HepG2 (cell line): Measurements from ENCODE around the gene ABHD2. TPM values are rescaled to one million over a fixed set of nuclear protein-coding genes. Genes with fewer than 3 reads are reported as not detected.

Experiments
- ELF1 ChIP-seq: sonication (generic); formaldehyde crosslinking; IDR thresholded peaks from 2 replicates; pipeline ENCODE4 v1.4.0; 2020; ENCODE audit warnings: missing genetic modification reagents
- ELF4 ChIP-seq: sonication (generic); formaldehyde crosslinking; IDR thresholded peaks from 2 replicates; pipeline ENCODE4 v1.5.0; 2020; ENCODE audit warnings: missing genetic modification reagents, mild to moderate bottlenecking, moderate library complexity, borderline replicate concordance
- HDAC2 ChIP-seq: sonication (generic); formaldehyde crosslinking; IDR thresholded peaks from 2 replicates; pipeline ENCODE4 v1.4.0; 2020; ENCODE audit warnings: missing genetic modification reagents
- KDM2A ChIP-seq: sonication (generic); formaldehyde crosslinking; IDR thresholded peaks from 2 replicates; pipeline ENCODE4 v1.4.0; 2020; ENCODE audit warnings: low read depth, missing genetic modification reagents, borderline replicate concordance
- LCORL ChIP-seq, 2 experiments: fragments of 450-650 bp in 1 of 2; sonication (generic) in 1 of 2; formaldehyde crosslinking in 1 of 2; IDR thresholded peaks; 2 replicates each; pipeline versions ENCODE4 v1.5.0 to v1.6.1; 2017 to 2020; ENCODE audit warnings: antibody characterized with exemption in 1 of 2, missing genetic modification reagents in 1 of 2
- SMARCC2 ChIP-seq: fragments of 450-650 bp; IDR thresholded peaks from 2 replicates; pipeline ENCODE4 v1.6.1; 2017; ENCODE audit warnings: antibody characterized with exemption, mild to moderate bottlenecking
- SMYD3 ChIP-seq: sonication (generic); formaldehyde crosslinking; IDR thresholded peaks from 2 replicates; pipeline ENCODE4 v1.8.1; 2023; ENCODE audit warnings: mild to moderate bottlenecking, missing genetic modification reagents
- SNAPC2 ChIP-seq: sonication (generic); formaldehyde crosslinking; IDR thresholded peaks from 2 replicates; pipeline ENCODE4 v1.8.1; 2022; ENCODE audit warnings: mild to moderate bottlenecking, missing genetic modification reagents
- SOX5 ChIP-seq: IDR thresholded peaks from 2 replicates; pipeline ENCODE4 v1.6.1; 2016; ENCODE audit warnings: borderline replicate concordance
- XRCC5 ChIP-seq: fragments of 200-400 bp; formaldehyde crosslinking; optimal IDR thresholded peaks from 2 replicates; pipeline ENCODE3; 2017; ENCODE audit warnings: mild to moderate bottlenecking, low read length
- ZBTB7A ChIP-seq: sonication (generic); formaldehyde crosslinking; IDR thresholded peaks from 2 replicates; pipeline ENCODE4 v1.8.0; 2022; ENCODE audit warnings: mild to moderate bottlenecking, missing genetic modification reagents
- ZNF713 ChIP-seq: sonication (generic); formaldehyde crosslinking; IDR thresholded peaks from 2 replicates; pipeline ENCODE4 v1.4.0; 2020; ENCODE audit warnings: mild to moderate bottlenecking, missing genetic modification reagents
- polyA plus RNA-seq, 8 experiments: library from polyadenylated mRNA; depleted of rRNA in 3 of 8; stranded (reverse) in 7 of 8; unstranded in 1 of 8; fragments of >200 nt; fragmentation: Illumina TruSeq in 4 of 8; extraction: Trizol in 4 of 8; gene quantifications; 2 replicates each; pipeline versions ENCODE4 v1.2.1 to v1.2.3, GENCODE V29; 2011 to 2016; ENCODE audit warnings: low read depth in 4 of 8, missing spikeins in 1 of 8, mixed read lengths in 1 of 8; ENCODE audit not compliant: insufficient read depth in 1 of 8
- total RNA-seq, 5 experiments: library from RNA; depleted of rRNA; stranded (reverse); fragments of >200 nt; fragmentation: Illumina TruSeq; extraction: Trizol; gene quantifications; 2 replicates each; pipeline ENCODE4 v1.2.3, GENCODE V29; 2016; ENCODE audit warnings: low read depth in 1 of 5
- TF ChIP-seq, protein P1 (sequence below): sonication (generic); formaldehyde crosslinking; IDR thresholded peaks from 2 replicates; pipeline ENCODE4 v1.4.0; 2020; ENCODE audit warnings: missing genetic modification reagents
- TF ChIP-seq, protein P2 (sequence below): sonication (generic); formaldehyde crosslinking; IDR thresholded peaks from 2 replicates; pipeline ENCODE4 v1.8.1; 2023; ENCODE audit warnings: mild to moderate bottlenecking, missing genetic modification reagents, borderline replicate concordance
- TF ChIP-seq, protein P3 (sequence below): sonication (generic); formaldehyde crosslinking; IDR thresholded peaks from 2 replicates; pipeline ENCODE4 v1.4.0; 2020; ENCODE audit warnings: missing genetic modification reagents
- TF ChIP-seq, protein P4 (sequence below): sonication (generic); formaldehyde crosslinking; IDR thresholded peaks from 2 replicates; pipeline ENCODE4 v1.4.0; 2020; ENCODE audit warnings: missing genetic modification reagents
- TF ChIP-seq, protein P5 (sequence below): sonication (generic); formaldehyde crosslinking; IDR thresholded peaks from 2 replicates; pipeline ENCODE4 v1.4.0; 2020; ENCODE audit warnings: missing genetic modification reagents, mild to moderate bottlenecking, borderline replicate concordance
- TF ChIP-seq, protein P6 (sequence below): sonication (generic); formaldehyde crosslinking; IDR thresholded peaks from 2 replicates; pipeline ENCODE4 v1.4.0; 2020; ENCODE audit warnings: mild to moderate bottlenecking, missing genetic modification reagents
- TF ChIP-seq, protein P7 (sequence below): sonication (generic); formaldehyde crosslinking; IDR thresholded peaks from 2 replicates; pipeline ENCODE4; 2020; ENCODE audit warnings: missing genetic modification reagents, mild to moderate bottlenecking, borderline replicate concordance

ABHD2 gene
- total and polyA plus RNA-seq, 2 of the 13 experiments (the other 11 are each of a cell fraction or from before 2014, with no cell fraction given), result 14.8 to 22.4 TPM

DNA sequence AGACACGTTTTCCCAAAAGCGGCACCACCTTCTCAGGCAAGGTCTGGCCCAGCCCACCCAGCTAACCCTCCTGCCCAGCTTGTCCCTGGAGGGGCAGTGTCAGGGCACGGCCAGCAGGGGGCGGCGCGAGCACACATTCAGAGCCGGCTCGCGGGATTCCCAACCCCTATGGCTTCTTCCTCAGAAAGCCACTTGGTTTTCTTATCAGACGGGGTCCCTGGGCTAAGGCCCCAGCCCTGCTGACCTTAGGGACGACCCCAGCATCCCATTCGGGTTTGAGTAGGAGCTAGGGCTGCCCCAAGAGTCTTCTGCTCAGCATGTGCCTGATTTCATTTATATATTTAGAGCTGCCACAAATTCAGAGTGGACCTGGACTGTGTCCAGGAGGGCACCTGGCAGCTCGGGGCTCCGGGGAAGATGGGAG, 118.7 kb downstream of the ABHD2 start (continued):
- TF ChIP-seq, protein P1, sequence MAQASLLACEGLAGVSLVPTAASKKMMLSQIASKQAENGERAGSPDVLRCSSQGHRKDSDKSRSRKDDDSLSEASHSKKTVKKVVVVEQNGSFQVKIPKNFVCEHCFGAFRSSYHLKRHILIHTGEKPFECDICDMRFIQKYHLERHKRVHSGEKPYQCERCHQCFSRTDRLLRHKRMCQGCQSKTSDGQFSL (CRISPR knock-in tag), result no peak
- TF ChIP-seq SMYD3 (CRISPR knock-in tag) (no peak), ELF4 (CRISPR knock-in tag) (no peak), XRCC5 (peak; percentile 70), LCORL (IDR thresholded peaks at IDR 0.05) (no peak), LCORL (CRISPR knock-in tag; IDR thresholded peaks at IDR 0.05) (no peak), KDM2A (CRISPR knock-in tag) (peak; percentile 63; the same call in 1 of the 2 replicates), SOX5 (CRISPR knock-in tag) (no peak), ZNF713 (CRISPR knock-in tag) (no peak), SNAPC2 (CRISPR knock-in tag) (no peak), SMARCC2 (no peak), ELF1 (CRISPR knock-in tag) (0 out of 2 replicates have a peak, but pooled peaks have one; percentile 23), ZBTB7A (CRISPR knock-in tag) (no peak), HDAC2 (no peak)
- TF ChIP-seq, protein P2, sequence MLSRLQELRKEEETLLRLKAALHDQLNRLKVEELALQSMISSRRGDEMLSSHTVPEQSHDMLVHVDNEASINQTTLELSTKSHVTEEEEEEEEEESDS, result no peak
- TF ChIP-seq, protein P3, sequence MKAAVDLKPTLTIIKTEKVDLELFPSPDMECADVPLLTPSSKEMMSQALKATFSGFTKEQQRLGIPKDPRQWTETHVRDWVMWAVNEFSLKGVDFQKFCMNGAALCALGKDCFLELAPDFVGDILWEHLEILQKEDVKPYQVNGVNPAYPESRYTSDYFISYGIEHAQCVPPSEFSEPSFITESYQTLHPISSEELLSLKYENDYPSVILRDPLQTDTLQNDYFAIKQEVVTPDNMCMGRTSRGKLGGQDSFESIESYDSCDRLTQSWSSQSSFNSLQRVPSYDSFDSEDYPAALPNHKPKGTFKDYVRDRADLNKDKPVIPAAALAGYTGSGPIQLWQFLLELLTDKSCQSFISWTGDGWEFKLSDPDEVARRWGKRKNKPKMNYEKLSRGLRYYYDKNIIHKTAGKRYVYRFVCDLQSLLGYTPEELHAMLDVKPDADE (CRISPR knock-in tag), result no peak
- TF ChIP-seq, protein P4, sequence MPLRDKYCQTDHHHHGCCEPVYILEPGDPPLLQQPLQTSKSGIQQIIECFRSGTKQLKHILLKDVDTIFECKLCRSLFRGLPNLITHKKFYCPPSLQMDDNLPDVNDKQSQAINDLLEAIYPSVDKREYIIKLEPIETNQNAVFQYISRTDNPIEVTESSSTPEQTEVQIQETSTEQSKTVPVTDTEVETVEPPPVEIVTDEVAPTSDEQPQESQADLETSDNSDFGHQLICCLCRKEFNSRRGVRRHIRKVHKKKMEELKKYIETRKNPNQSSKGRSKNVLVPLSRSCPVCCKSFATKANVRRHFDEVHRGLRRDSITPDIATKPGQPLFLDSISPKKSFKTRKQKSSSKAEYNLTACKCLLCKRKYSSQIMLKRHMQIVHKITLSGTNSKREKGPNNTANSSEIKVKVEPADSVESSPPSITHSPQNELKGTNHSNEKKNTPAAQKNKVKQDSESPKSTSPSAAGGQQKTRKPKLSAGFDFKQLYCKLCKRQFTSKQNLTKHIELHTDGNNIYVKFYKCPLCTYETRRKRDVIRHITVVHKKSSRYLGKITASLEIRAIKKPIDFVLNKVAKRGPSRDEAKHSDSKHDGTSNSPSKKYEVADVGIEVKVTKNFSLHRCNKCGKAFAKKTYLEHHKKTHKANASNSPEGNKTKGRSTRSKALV, result no peak
- TF ChIP-seq, protein P5, sequence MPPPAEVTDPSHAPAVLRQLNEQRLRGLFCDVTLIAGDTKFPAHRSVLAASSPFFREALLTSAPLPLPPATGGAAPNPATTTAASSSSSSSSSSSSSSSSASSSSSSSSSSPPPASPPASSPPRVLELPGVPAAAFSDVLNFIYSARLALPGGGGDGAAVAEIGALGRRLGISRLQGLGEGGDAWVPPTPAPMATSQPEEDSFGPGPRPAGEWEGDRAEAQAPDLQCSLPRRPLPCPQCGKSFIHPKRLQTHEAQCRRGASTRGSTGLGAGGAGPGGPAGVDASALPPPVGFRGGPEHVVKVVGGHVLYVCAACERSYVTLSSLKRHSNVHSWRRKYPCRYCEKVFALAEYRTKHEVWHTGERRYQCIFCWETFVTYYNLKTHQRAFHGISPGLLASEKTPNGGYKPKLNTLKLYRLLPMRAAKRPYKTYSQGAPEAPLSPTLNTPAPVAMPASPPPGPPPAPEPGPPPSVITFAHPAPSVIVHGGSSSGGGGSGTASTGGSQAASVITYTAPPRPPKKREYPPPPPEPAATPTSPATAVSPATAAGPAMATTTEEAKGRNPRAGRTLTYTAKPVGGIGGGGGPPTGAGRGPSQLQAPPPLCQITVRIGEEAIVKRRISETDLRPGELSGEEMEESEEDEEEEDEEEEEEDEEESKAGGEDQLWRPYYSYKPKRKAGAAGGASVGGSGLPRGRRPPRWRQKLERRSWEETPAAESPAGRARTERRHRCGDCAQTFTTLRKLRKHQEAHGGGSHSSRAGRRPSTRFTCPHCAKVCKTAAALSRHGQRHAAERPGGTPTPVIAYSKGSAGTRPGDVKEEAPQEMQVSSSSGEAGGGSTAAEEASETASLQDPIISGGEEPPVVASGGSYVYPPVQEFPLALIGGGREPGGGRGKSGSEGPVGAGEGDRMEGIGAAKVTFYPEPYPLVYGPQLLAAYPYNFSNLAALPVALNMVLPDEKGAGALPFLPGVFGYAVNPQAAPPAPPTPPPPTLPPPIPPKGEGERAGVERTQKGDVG (CRISPR knock-in tag), result no peak
- TF ChIP-seq, protein P6, sequence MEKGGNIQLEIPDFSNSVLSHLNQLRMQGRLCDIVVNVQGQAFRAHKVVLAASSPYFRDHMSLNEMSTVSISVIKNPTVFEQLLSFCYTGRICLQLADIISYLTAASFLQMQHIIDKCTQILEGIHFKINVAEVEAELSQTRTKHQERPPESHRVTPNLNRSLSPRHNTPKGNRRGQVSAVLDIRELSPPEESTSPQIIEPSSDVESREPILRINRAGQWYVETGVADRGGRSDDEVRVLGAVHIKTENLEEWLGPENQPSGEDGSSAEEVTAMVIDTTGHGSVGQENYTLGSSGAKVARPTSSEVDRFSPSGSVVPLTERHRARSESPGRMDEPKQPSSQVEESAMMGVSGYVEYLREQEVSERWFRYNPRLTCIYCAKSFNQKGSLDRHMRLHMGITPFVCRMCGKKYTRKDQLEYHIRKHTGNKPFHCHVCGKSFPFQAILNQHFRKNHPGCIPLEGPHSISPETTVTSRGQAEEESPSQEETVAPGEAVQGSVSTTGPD, result no peak
- TF ChIP-seq, protein P7, sequence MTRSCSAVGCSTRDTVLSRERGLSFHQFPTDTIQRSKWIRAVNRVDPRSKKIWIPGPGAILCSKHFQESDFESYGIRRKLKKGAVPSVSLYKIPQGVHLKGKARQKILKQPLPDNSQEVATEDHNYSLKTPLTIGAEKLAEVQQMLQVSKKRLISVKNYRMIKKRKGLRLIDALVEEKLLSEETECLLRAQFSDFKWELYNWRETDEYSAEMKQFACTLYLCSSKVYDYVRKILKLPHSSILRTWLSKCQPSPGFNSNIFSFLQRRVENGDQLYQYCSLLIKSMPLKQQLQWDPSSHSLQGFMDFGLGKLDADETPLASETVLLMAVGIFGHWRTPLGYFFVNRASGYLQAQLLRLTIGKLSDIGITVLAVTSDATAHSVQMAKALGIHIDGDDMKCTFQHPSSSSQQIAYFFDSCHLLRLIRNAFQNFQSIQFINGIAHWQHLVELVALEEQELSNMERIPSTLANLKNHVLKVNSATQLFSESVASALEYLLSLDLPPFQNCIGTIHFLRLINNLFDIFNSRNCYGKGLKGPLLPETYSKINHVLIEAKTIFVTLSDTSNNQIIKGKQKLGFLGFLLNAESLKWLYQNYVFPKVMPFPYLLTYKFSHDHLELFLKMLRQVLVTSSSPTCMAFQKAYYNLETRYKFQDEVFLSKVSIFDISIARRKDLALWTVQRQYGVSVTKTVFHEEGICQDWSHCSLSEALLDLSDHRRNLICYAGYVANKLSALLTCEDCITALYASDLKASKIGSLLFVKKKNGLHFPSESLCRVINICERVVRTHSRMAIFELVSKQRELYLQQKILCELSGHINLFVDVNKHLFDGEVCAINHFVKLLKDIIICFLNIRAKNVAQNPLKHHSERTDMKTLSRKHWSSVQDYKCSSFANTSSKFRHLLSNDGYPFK (CRISPR knock-in tag), result no peak
